Measurements from ENCODE around the gene MSI2. TPM values are rescaled to one million over a fixed set of nuclear protein-coding genes. Genes with fewer than 3 reads are reported as not detected.

The MSI2 gene
- total RNA-seq, 1 experiment from 2014 or later = 76.6 TPM

- Histone ChIP-seq H3K36me3 (no peaks in the 10 kb centered on the region), H3K27me3 (no peaks in the 10 kb centered on the region), H3K4me1 (peaks cover 17% of the 10 kb centered on the region), H3K9me3 (replicated peaks) (no peaks in the 10 kb centered on the region), H3K27ac (no peak overlapping the region), H3K4me3 (no peak overlapping the region)
- DNase-seq = peak in 1 of 2 experiments; percentile 20
Measured at GRCh38 chr17:57512258-57512657, 255.9 kb downstream of the MSI2 start.

GRCh38 chr17:57512691-57513090 is 256.4 kb downstream of the MSI2 start:
- no peak overlapping the region for H3K27ac ChIP-seq
- no peaks in the 10 kb centered on the region for H3K27me3 ChIP-seq
- DNase-seq = no peak
- H3K4me1 ChIP-seq = peaks cover 21% of the 10 kb centered on the region
- no peaks in the 10 kb centered on the region for H3K9me3 ChIP-seq (replicated peaks)
- H3K36me3 ChIP-seq = no peaks in the 10 kb centered on the region
- no peak overlapping the region for H3K4me3 ChIP-seq

GRCh38 chr17:57513569-57513968 is 257.2 kb downstream of the MSI2 start:
- peaks cover 30% of the 10 kb centered on the region for H3K4me1 ChIP-seq
- no peaks in the 10 kb centered on the region for H3K36me3 ChIP-seq
- H3K9me3 ChIP-seq (replicated peaks) = no peaks in the 10 kb centered on the region
- no peak overlapping the region for H3K27ac ChIP-seq
- H3K4me3 ChIP-seq = no peak overlapping the region
- DNase-seq = no peak
- H3K27me3 ChIP-seq = no peaks in the 10 kb centered on the region

GRCh38 chr17:57514614-57515013 is 258.3 kb downstream of the MSI2 start:
- H3K27me3 ChIP-seq = no peaks in the 10 kb centered on the region
- no peaks in the 10 kb centered on the region for H3K9me3 ChIP-seq (replicated peaks)
- no peak overlapping the region for H3K27ac ChIP-seq
- no peak for DNase-seq
- H3K4me1 ChIP-seq = peaks cover 38% of the 10 kb centered on the region
- no peaks in the 10 kb centered on the region for H3K36me3 ChIP-seq
- no peak overlapping the region for H3K4me3 ChIP-seq

- Histone ChIP-seq H3K27ac (no peak overlapping the region), H3K4me3 (no peak overlapping the region), H3K36me3 (no peaks in the 10 kb centered on the region), H3K27me3 (no peaks in the 10 kb centered on the region), H3K4me1 (peaks cover 38% of the 10 kb centered on the region), H3K9me3 (replicated peaks) (no peaks in the 10 kb centered on the region; the same call in 1 of the 2 replicates)
- DNase-seq = no peak
Measured at GRCh38 chr17:57515662-57516211, 259.4 kb downstream of the MSI2 start.

DNA sequence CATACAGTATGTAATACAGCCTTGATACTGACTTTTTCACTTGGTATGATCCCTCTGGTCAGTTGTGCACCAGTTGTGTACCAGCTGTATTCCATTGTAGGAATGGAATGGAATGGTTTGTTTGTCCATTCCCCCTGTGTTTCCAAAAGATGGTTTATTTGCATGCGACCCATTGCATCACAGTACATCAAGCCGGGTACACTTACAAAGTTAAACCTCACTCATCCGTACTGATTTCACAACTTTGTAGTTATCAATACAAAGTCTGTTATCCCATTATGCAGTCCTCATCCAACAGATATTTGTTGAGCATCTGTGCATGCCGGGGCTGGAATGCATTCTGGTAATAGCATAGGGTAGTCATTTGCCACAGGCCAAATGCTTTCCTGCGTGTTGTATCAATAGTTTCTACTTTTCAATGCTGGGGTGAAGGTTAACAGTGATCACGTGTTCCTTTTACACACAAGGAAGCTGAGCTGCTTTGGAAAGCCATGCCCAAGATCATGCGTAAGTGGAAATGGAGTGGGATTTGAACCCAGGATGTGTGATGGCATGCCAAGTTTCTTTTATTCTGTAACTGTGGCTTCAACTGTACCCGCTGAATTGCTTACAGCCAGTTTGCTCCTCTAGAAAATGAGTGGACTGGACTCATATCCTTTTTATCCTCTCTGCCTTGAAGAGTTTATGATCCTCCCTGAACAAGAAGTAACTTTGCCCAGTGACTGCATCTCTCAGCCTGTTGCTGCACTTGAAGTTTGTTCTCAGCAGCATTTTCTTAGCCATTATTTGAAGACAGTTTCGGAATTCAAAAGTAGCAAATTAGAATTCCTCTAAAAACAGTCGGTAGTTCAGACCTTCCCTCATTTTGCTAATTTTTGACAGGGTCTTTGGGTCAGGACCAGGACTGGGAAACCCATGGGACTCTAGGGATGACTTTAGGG is 260.2 kb downstream of the MSI2 start:
- Histone ChIP-seq H3K4me1 (peaks cover 36% of the 10 kb centered on the region), H3K36me3 (no peaks in the 10 kb centered on the region), H3K9me3 (replicated peaks) (no peaks in the 10 kb centered on the region; the same call in 1 of the 2 replicates), H3K27me3 (no peaks in the 10 kb centered on the region), H3K4me3 (no peak overlapping the region), H3K27ac (no peak overlapping the region)
- DNase-seq = no peak

- Histone ChIP-seq H3K27ac (no peak overlapping the region), H3K4me1 (peaks cover 36% of the 10 kb centered on the region), H3K4me3 (no peak overlapping the region), H3K27me3 (no peaks in the 10 kb centered on the region), H3K36me3 (no peaks in the 10 kb centered on the region), H3K9me3 (replicated peaks) (no peaks in the 10 kb centered on the region; the same call in 1 of the 2 replicates)
- DNase-seq = no peak
Measured at GRCh38 chr17:57517273-57517631, 260.9 kb downstream of the MSI2 start.

DNA sequence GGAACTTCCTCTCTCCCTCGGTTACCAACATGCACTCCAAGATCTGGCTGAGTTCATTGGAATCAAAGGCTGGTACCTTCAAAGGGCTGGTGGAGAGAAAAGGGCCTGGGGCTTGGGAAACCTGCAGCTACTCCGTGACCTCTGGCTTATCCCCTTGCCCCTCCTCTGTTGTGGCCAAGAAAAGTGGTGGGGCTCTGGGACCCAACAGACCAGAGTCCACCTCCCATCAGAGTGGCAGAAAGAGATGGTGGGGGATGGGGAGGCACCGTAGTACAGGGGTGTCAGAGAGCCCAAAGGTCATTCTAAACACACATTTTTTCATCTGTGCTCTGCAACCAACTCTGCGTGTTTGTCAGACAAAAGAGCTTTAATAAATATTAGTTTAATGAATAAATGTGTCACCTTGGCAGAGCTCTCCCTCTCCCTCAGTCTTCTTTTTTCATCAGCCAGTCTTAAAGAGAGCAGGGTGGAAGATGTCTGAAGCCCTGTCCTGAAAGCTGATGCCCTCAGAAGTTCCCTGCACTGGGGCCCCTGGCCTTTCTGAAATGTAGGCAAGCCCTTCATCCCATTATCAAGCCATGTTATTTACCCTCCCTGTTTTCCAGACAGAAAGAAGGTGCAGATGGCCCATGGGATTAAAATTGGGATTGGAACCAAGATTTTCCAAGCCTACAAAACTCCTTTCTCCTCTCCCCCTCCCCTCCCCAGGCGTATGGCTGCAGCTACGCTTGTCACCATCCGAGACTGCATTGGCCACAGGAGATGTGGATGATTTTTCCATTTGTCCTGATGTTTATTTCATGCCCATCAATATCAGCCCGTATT is 261.5 kb downstream of the MSI2 start:
- DNase-seq = no peak
- H3K27ac ChIP-seq = peak overlapping the region; percentile 34; the same call in 1 of the 2 replicates
- no peaks in the 10 kb centered on the region for H3K36me3 ChIP-seq
- H3K9me3 ChIP-seq (replicated peaks) = no peaks in the 10 kb centered on the region; the same call in 1 of the 2 replicates
- no peak overlapping the region for H3K4me3 ChIP-seq
- H3K27me3 ChIP-seq = no peaks in the 10 kb centered on the region
- peaks cover 38% of the 10 kb centered on the region for H3K4me1 ChIP-seq

DNA sequence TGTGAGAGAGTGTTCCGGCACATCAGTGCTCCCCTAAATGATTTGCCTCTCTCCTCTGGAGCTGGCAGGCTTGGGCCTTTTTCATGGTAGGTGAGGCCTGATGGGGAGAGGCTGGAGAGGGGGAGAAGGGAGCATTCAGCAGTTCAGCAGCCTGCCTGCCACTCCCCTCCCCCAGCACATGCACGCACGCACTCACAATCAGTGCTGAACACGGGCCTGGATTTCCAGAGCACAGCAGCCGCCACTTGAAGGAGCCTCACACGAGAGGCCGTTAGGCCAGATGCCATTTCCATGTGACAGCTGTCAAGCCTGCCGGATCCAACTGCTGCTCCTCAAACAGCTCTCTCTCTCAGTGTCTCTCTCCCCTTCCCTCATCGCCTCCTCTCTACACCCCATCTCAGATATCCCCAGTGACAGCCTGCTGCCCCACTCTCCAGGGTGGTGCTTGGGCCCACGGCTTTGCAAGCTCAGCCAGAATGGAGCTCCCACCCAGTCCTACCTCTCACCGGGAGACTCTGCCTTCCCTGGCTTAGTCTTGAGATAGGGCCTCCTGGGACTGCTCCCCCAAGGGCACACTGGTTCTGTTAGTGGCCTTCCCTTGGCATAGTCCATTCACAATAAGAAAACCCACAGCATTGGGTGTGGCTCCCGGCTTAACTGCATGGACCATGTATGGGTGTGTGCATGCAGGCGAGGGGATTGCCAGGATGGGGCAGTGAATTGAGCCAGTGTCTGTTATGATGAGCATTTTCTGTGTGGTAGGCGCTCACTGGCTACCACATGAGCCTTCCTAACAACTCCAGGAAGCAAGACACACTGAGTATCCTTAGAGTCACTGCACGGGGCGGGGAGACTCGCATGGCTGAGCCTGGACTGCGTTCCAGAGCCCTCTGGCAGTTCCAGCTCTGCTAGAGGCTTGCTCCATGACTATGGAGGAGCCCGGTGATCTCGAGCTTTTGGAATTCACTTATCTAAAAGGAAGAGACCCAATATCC is 262.6 kb downstream of the MSI2 start:
- Histone ChIP-seq H3K27me3 (no peaks in the 10 kb centered on the region), H3K9me3 (replicated peaks) (no peaks in the 10 kb centered on the region; the same call in 1 of the 2 replicates), H3K4me1 (peaks cover 49% of the 10 kb centered on the region), H3K36me3 (no peaks in the 10 kb centered on the region), H3K27ac (peak overlapping the region; percentile 34; the same call in 1 of the 2 replicates), H3K4me3 (no peak overlapping the region)
- DNase-seq = peak; percentile 70 to 75

GRCh38 chr17:57519800-57520199 is 263.5 kb downstream of the MSI2 start:
- Histone ChIP-seq H3K9me3 (replicated peaks) (no peaks in the 10 kb centered on the region; the same call in 1 of the 2 replicates), H3K36me3 (no peaks in the 10 kb centered on the region), H3K27me3 (no peaks in the 10 kb centered on the region), H3K4me1 (peaks cover 58% of the 10 kb centered on the region), H3K4me3 (no peak overlapping the region), H3K27ac (no peak overlapping the region)
- no peak for DNase-seq

DNA sequence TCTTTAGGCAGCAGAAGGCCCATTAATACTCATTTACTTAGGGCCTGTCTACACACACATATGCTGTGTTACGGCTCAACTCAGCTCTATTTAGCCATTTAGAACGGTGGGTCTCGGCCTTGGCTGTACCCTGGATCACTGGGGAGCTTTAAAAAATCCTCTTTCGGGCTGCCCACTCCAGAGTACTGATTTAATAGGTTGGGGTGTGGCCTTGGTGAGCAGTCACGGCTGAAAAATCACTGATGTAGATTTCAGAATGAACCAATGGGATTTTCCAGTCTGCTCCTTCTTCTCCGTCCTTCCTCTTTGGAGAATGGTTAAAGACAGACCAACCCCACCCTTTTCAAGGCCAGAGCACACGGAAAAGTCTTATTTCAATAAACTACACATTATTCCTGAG is 265.3 kb downstream of the MSI2 start:
- Histone ChIP-seq H3K27ac (peak overlapping the region; percentile 92), H3K36me3 (no peaks in the 10 kb centered on the region), H3K9me3 (replicated peaks) (no peaks in the 10 kb centered on the region; the same call in 1 of the 2 replicates), H3K4me3 (no peak overlapping the region), H3K4me1 (peaks cover 64% of the 10 kb centered on the region), H3K27me3 (no peaks in the 10 kb centered on the region)
- no peak for DNase-seq

DNA sequence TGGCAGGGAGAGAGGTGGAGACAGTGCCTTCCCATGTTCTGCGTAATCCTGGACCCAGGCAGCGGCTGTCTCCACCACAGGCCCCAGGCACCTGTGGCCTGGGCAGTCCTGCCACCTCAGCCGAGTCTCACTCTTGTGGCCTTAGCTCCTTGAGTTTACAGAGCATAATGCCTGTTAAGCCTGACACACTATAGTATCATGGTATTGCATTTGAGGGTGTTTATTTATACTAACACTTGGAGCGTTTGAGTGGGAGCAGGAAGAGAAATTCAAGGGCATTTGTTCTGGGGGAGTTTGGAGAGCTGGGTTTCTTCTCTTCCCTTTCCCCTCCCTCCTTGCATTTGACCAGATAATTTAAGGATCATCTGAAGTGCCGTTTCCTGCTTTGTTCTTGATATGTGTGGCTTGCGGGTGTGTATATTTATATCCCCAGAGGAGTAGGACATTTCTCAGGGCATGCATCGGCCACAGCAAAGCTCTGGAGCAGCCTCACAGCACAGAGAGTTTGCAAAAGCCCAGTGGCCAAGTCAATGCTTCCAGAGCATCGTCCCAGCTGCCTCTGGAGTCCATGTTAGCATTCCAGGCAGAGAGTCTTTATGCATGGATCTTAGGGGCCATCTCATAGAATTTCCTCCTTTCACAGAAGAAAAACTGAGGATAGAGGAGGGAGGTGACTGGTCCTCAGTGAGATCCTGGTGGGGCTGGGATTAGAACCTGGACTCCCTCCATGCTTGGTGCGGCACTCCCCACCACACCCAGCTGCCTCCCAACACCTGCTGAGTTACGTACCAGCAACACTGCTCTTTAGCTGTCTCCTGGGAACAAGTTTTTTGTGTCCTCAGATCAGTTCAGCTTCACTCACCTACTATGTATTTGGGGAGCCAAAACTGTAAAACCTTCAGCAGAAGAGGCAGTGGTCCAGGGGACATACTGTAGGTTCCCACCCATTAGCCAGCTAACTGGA is 266.0 kb downstream of the MSI2 start:
- Histone ChIP-seq H3K4me3 (no peak overlapping the region), H3K9me3 (replicated peaks) (no peaks in the 10 kb centered on the region; the same call in 1 of the 2 replicates), H3K4me1 (peaks cover 63% of the 10 kb centered on the region), H3K36me3 (no peaks in the 10 kb centered on the region), H3K27ac (peak overlapping the region; percentile 92), H3K27me3 (no peaks in the 10 kb centered on the region)
- DNase-seq = peak in 1 of 2 experiments; percentile 37

Data from SJCRH30 (cell line).